Activated CD4-positive, alpha-beta T cell treated with anti-CD3 and anti-CD28 coated beads, Interleukin-2, amount 10 ng/mL, durations not matched to agents 7 days and 5 days (primary cell): ENCODE results near the gene WNT3A. TPM values are rescaled to one million over a fixed set of nuclear protein-coding genes. Genes with fewer than 3 reads are reported as not detected.
A peak's percentile ranks its signal among the peaks of the same experiment; 100 is the strongest.

ENCODE experiments used
- CTCF ChIA-PET: fragments of 350-600 bp; sonication (Branson Sonifier 250); formaldehyde crosslinking; loops from one replicate; lab custom pipeline; 2021; ENCODE audit warnings: antibody characterized with exemption; lab: Charles Lee
- POLR2A ChIA-PET: fragments of 350-600 bp; sonication (Branson Sonifier 250); formaldehyde crosslinking; loops from one replicate; lab custom pipeline; 2021; ENCODE audit warnings: antibody characterized with exemption; lab: Charles Lee
- DNase-seq: peaks from one replicate; pipeline ENCODE4 v3.0.0-alpha.2; 2020
- H3K27ac Mint-ChIP-seq: one replicate; pipeline ENCODE4 v1.8.0; 2021; ENCODE audit warnings: mild to moderate bottlenecking, moderate library complexity, mixed read lengths
- H3K27me3 Mint-ChIP-seq: one replicate; pipeline ENCODE4 v1.8.0; 2021; ENCODE audit warnings: mixed read lengths
- H3K36me3 Mint-ChIP-seq: one replicate; pipeline ENCODE4 v1.8.0; 2021; ENCODE audit warnings: low read depth, mixed read lengths
- H3K4me1 Mint-ChIP-seq: one replicate; pipeline ENCODE4 v1.8.0; 2021; ENCODE audit warnings: mixed read lengths
- H3K4me3 Mint-ChIP-seq: one replicate; pipeline ENCODE4 v1.8.0; 2021; ENCODE audit warnings: mild to moderate bottlenecking, moderate library complexity, mixed read lengths
- H3K9me3 Mint-ChIP-seq: one replicate; pipeline ENCODE4 v1.8.0; 2021; ENCODE audit warnings: mixed read lengths
- total RNA-seq, 2 experiments: library from RNA; stranded (reverse); gene quantifications; one replicate each; pipeline ENCODE4 v1.2.3, GENCODE V29; 2021

Gene WNT3A
- total RNA-seq, 2 experiments from 2014 or later, result not detected

GRCh38 chr1:228088586-228089498, 82.0 kb downstream of the WNT3A start:
- POLR2A ChIA-PET, result no interaction called here
- Mint-ChIP-seq H3K27ac (peak overlapping the region; percentile 55), H3K4me3 (no peak overlapping the region), H3K9me3 (no peaks in the 10 kb centered on the region), H3K4me1 (peaks cover 79% of the 10 kb centered on the region), H3K36me3 (peaks cover 80% of the 10 kb centered on the region), H3K27me3 (no peaks in the 10 kb centered on the region)
- DNase-seq, result no peak
- CTCF ChIA-PET, result interaction anchor here (1.5 to 1.6 kb wide), 2 partner anchors 49 to 51 kb away, joined by 3 read pairs; partner anchors contain the start of gene GUK1

- peaks cover 79% of the 10 kb centered on the region for H3K36me3 Mint-ChIP-seq
- H3K4me1 Mint-ChIP-seq, result peaks cover 70% of the 10 kb centered on the region
- no peak overlapping the region for H3K4me3 Mint-ChIP-seq
- CTCF ChIA-PET, result interaction anchor here (1.5 to 1.6 kb wide), 2 partner anchors 48 to 50 kb away, joined by 3 read pairs; partner anchors contain the start of gene GUK1
- POLR2A ChIA-PET, result no interaction called here
- no peaks in the 10 kb centered on the region for H3K27me3 Mint-ChIP-seq
- no peak for DNase-seq
- H3K9me3 Mint-ChIP-seq, result peaks cover 9% of the 10 kb centered on the region
- H3K27ac Mint-ChIP-seq, result peak overlapping the region; percentile 0
Measured at GRCh38 chr1:228089519-228090380, 83.0 kb downstream of the WNT3A start.

DNA sequence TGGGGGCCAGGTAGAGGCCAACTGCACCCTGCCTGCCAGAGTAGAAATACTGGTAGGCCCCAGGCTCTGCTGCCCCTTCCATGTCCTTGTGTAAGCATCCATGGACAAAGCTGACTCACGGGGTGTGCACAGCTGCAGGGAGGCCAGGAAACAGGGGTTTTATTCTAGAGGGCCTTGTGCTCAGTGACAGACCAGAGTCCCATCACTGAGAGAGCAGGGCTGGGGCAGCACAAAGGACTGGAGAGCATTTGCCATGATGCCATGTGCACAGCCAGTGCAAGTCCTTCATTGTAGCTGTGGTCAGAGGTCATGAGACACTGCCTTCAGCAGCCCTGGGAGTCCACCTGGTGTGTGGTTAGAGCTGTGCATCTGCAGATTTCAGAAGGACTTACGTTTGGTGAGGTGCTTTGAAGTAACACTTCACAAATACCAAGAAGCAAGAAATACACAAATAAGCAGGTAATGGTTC, 83.8 kb downstream of the WNT3A start:
- CTCF ChIA-PET, result interaction anchor here (1.4 to 1.6 kb wide), 3 partner anchors 10 to 50 kb away, joined by 3 to 8 read pairs (median 4); partner anchors contain the start of gene GUK1
- Mint-ChIP-seq H3K4me3 (no peak overlapping the region), H3K36me3 (peaks cover 80% of the 10 kb centered on the region)

GRCh38 chr1:228091084-228091483, 84.3 kb downstream of the WNT3A start:
- Mint-ChIP-seq H3K27me3 (no peaks in the 10 kb centered on the region), H3K27ac (peak overlapping the region; percentile 15), H3K4me3 (no peak overlapping the region), H3K9me3 (peaks cover 19% of the 10 kb centered on the region), H3K36me3 (peaks cover 84% of the 10 kb centered on the region), H3K4me1 (peaks cover 64% of the 10 kb centered on the region)
- ChIA-PET CTCF (interaction anchor here (1.4 to 1.6 kb wide), 4 partner anchors 9 to 49 kb away, joined by 3 to 8 read pairs (median 4); partner anchors contain the start of genes ARF1 and GUK1), POLR2A (no interaction called here)
- DNase-seq, result no peak

More for the DNA sequence above, 83.8 kb downstream of the WNT3A start:
- POLR2A ChIA-PET, result no interaction called here
- Mint-ChIP-seq H3K27ac (no peak overlapping the region), H3K27me3 (no peaks in the 10 kb centered on the region), H3K4me1 (peaks cover 65% of the 10 kb centered on the region), H3K9me3 (peaks cover 16% of the 10 kb centered on the region)
- no peak for DNase-seq

- no peak for DNase-seq
- Mint-ChIP-seq H3K4me1 (peaks cover 53% of the 10 kb centered on the region), H3K27me3 (no peaks in the 10 kb centered on the region), H3K27ac (no peak overlapping the region), H3K36me3 (peaks cover 82% of the 10 kb centered on the region), H3K4me3 (no peak overlapping the region), H3K9me3 (peaks cover 19% of the 10 kb centered on the region)
- ChIA-PET CTCF (interaction anchor here (1.2 to 1.6 kb wide), 2 partner anchors 9 to 10 kb away, joined by 4 read pairs; partner anchors contain the start of gene ARF1), POLR2A (interaction anchor here (0.6 kb wide), 1 partner anchor 344 kb away, joined by 4 read pairs; no protein-coding TSS in a partner anchor)
Measured at GRCh38 chr1:228092342-228093049, 85.7 kb downstream of the WNT3A start.

DNA sequence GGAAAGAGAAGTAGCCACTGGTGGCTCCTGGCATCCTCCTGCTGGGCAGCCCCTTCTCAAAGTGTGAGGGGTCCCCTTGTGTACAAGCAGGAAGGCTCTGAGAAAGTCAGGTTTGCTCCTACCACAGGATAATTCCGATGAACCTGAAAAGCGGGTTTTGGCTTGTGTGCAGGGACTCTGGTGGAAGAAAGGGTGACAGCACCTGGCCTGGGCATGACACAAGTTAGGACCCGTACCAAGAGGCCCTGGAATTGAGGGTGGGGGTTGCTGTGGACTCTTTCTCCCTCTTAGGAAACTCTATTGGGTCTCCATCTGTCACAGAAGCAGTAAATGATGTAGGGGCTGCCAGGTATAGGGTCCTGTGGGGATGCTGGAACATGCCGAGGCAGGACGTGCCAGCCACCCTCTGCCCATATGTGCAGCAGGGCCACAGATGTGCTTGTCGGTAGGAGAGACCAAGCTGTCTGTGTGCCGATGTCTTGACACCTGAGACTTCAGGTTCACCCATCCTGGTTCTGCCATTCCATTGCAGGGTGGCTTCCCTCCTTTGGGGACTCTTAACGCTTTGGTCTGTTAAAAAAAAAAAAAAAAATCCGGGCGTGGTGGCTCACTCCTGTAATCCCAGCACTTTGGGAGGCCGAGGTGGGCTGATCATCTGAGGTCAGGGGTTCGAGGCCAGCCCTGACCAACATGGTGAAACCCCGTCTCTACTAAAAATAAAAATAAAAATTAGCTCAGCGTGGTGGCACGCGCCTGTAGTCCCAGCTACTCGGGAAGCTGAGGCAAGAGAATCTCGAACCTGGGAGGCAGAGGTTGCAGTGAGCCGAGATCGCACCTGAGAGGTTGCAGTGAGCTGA, 86.5 kb downstream of the WNT3A start:
- CTCF ChIA-PET, result interaction anchor here (0.6 to 1.2 kb wide), 3 partner anchors 9 to 364 kb away, joined by 3 to 5 read pairs (median 4); no protein-coding TSS in a partner anchor
- Mint-ChIP-seq H3K36me3 (peaks cover 79% of the 10 kb centered on the region), H3K4me1 (peaks cover 46% of the 10 kb centered on the region), H3K27me3 (no peaks in the 10 kb centered on the region), H3K4me3 (no peak overlapping the region), H3K27ac (no peak overlapping the region), H3K9me3 (peaks cover 19% of the 10 kb centered on the region)
- no peak for DNase-seq
- POLR2A ChIA-PET, result no interaction called here

- Mint-ChIP-seq H3K27ac (no peak overlapping the region), H3K9me3 (peaks cover 19% of the 10 kb centered on the region), H3K4me3 (no peak overlapping the region), H3K27me3 (no peaks in the 10 kb centered on the region), H3K4me1 (peaks cover 33% of the 10 kb centered on the region), H3K36me3 (peaks cover 77% of the 10 kb centered on the region)
- DNase-seq, result no peak
- CTCF ChIA-PET, result interaction anchor here (0.6 to 1.2 kb wide), 2 partner anchors 8 to 90 kb away, joined by 3 to 4 read pairs; no protein-coding TSS in a partner anchor
- POLR2A ChIA-PET, result no interaction called here
Measured at GRCh38 chr1:228094432-228095016, 87.7 kb downstream of the WNT3A start.

DNA sequence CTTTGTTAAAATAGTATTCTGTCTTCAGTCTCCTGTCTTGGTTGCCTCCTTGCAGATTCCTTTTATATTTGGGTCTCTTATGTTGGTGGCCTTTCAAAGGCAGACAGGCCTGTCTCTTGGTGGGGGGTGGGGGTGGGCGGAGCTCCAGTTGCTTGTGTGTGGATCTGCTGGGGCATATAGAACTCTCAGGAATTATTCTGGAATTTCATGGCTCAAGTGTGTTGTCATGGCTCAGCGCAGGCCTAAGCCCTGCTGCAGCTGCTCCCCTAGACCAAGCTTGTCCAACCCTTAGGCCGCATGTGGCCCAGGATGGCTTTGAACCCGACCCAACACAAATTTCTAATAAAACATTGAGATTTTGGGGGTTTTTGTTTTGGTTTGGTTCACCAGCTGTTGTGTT, 88.4 kb downstream of the WNT3A start:
- Mint-ChIP-seq H3K36me3 (peaks cover 73% of the 10 kb centered on the region), H3K27me3 (no peaks in the 10 kb centered on the region), H3K9me3 (peaks cover 19% of the 10 kb centered on the region), H3K27ac (no peak overlapping the region), H3K4me3 (no peak overlapping the region), H3K4me1 (peaks cover 27% of the 10 kb centered on the region)
- POLR2A ChIA-PET, result no interaction called here
- CTCF ChIA-PET, result interaction anchor here (0.6 to 1.2 kb wide), 2 partner anchors 8 to 90 kb away, joined by 3 to 4 read pairs; no protein-coding TSS in a partner anchor
- no peak for DNase-seq

GRCh38 chr1:228095938-228096337, 89.1 kb downstream of the WNT3A start:
- peaks cover 19% of the 10 kb centered on the region for H3K4me1 Mint-ChIP-seq
- no peak for DNase-seq
- H3K9me3 Mint-ChIP-seq, result peaks cover 19% of the 10 kb centered on the region
- H3K36me3 Mint-ChIP-seq, result peaks cover 66% of the 10 kb centered on the region
- ChIA-PET POLR2A (no interaction called here), CTCF (interaction anchor here (1.2 kb wide), 1 partner anchor 9 kb away, joined by 4 read pairs; no protein-coding TSS in a partner anchor)
- H3K27ac Mint-ChIP-seq, result no peak overlapping the region
- no peaks in the 10 kb centered on the region for H3K27me3 Mint-ChIP-seq
- H3K4me3 Mint-ChIP-seq, result no peak overlapping the region

DNA sequence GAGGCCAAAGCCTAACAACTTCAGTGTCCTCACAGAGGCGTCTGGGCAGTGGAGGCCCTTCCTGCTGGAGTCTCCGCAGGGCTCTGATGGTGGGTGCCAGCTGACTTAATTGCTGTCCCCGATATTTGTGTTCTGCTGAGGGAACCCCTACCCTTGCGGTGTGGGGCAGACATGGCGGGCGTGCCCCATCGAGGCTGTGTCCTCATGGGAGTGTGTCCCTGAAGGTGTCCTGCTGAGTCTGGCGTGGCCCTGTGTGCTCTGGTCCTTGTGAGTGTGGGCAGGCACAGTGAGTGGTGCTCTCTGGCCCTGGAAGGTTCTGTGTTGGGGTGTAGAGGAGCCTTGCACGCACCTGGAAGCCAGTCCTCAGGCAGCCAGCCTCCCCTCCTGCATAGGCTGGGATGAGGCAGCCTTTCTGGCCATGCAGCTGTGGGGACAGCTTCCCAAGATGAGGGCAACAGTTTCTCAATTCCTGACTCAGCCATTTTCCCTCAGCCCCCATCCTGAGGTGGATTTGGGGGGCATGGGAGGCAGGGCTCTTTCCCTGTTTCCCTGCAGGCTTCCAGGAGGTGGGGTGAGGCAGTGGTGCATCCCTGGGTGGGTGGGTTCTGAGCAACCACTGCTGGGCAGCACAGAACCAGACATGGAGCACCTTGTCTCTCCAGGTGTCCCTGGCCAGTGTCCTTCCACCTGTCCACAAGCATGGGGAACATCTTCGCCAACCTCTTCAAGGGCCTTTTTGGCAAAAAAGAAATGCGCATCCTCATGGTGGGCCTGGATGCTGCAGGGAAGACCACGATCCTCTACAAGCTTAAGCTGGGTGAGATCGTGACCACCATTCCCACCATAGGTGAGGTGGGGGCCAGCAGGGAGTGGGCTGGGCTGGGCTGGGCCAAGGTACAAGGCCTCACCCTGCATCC, 89.9 kb downstream of the WNT3A start:
- DNase-seq, result no peak
- Mint-ChIP-seq H3K4me1 (peaks cover 19% of the 10 kb centered on the region), H3K9me3 (peaks cover 19% of the 10 kb centered on the region), H3K27me3 (no peaks in the 10 kb centered on the region), H3K4me3 (no peak overlapping the region), H3K36me3 (peaks cover 59% of the 10 kb centered on the region), H3K27ac (no peak overlapping the region)
- POLR2A ChIA-PET, result no interaction called here
- CTCF ChIA-PET, result no interaction called here
